HEK293T (cell line): Measurements from ENCODE around the gene TPRG1.

Experiments
- BHLHE40 ChIP-seq: fragments of 450-650 bp; IDR thresholded peaks from 2 replicates; pipeline ENCODE4 v1.6.1; 2016; ENCODE audit warnings: mild to moderate bottlenecking, moderate library complexity, borderline replicate concordance
- ELF4 ChIP-seq: fragments of 450-650 bp; IDR thresholded peaks from 2 replicates; pipeline ENCODE4 v1.6.1; 2017; ENCODE audit warnings: antibody characterized with exemption
- FOXM1 ChIP-seq: fragments of 450-650 bp; IDR thresholded peaks from 2 replicates; pipeline ENCODE4 v1.6.1; 2017; ENCODE audit warnings: mild to moderate bottlenecking, borderline replicate concordance
- L3MBTL2 ChIP-seq: fragments of 450-650 bp; conservative IDR thresholded peaks from 2 replicates; pipeline ENCODE4 v1.6.1; 2016; ENCODE audit warnings: mild to moderate bottlenecking
- SP1 ChIP-seq: fragments of 450-650 bp; IDR thresholded peaks from 2 replicates; pipeline ENCODE4 v1.6.1; 2017
- SUZ12 ChIP-seq: fragments of 450-650 bp; IDR thresholded peaks from 2 replicates; pipeline ENCODE4 v1.6.1; 2016; ENCODE audit warnings: mild to moderate bottlenecking

DNA sequence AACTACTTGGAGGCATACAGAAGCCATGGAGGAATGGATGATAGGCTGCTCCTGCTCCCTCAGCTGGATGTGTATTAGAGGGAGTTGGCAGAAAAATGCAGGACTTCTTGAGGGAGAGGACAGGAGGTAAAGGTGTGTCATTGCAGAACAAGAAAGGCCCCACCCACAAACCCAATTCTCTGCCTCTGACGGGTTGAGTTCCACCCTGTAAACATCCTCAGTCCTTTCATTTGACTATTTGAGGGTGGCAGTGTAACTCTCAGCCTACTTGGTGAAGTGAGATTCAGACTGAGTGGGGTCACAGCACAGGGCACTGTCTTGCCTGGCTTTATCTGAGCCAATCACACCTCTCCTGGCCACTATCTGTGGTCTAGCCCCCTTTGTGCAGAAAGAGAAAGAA, at the start of gene TPRG1:
- no peak for TF ChIP-seq BHLHE40
- TF ChIP-seq FOXM1: no peak
- no peak for TF ChIP-seq L3MBTL2
- TF ChIP-seq SP1: no peak
- TF ChIP-seq ELF4: no peak
- TF ChIP-seq SUZ12: no peak
